ENCODE data around the gene SLC7A11. TPM values are rescaled to one million over a fixed set of nuclear protein-coding genes. Genes with fewer than 3 reads are reported as not detected.

Gene SLC7A11
- total and polyA plus RNA-seq, 7 donors, result 0.04 to 0.52 (median 0.13) TPM; not detected in 1

DNA sequence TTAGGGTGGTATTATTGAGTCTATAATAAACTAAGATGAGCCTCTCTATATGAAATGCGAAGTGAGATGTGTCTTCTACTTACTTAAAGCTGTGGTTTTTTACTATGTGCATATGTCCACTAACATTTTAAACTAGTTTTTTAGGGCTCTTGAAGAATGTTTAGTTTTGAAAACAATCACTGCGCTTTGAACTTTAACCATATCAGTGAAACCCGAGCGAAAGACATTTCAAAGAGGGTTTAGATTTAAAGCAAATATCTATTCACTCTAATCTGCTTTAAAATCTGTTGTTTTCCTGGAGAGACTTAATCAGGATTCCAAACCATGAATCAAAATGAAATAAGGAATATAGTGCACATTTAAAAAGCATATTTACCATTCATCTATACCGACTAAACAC is 24.8 kb upstream of the SLC7A11 start:
- Histone ChIP-seq H3K27ac (no peak overlapping the region), H3K4me3 (no peak overlapping the region), H3K27me3 (ENCODE audit: insufficient read depth in 3 of 3, low read length in 2 of 3) (no peaks in the 10 kb centered on the region), H3K36me3 (ENCODE audit: insufficient read depth in 1 of 2, low read depth in 1 of 2) (no peaks in the 10 kb centered on the region), H3K9me3 (no peaks in the 10 kb centered on the region), H3K4me1 (no peaks in the 10 kb centered on the region)
- TF ChIP-seq, protein P1, sequence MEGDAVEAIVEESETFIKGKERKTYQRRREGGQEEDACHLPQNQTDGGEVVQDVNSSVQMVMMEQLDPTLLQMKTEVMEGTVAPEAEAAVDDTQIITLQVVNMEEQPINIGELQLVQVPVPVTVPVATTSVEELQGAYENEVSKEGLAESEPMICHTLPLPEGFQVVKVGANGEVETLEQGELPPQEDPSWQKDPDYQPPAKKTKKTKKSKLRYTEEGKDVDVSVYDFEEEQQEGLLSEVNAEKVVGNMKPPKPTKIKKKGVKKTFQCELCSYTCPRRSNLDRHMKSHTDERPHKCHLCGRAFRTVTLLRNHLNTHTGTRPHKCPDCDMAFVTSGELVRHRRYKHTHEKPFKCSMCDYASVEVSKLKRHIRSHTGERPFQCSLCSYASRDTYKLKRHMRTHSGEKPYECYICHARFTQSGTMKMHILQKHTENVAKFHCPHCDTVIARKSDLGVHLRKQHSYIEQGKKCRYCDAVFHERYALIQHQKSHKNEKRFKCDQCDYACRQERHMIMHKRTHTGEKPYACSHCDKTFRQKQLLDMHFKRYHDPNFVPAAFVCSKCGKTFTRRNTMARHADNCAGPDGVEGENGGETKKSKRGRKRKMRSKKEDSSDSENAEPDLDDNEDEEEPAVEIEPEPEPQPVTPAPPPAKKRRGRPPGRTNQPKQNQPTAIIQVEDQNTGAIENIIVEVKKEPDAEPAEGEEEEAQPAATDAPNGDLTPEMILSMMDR (IDR thresholded peaks at IDR 0.05), result no peak
- no peak for ATAC-seq
- no peak for DNase-seq
- 92 to 97% (median 93%) methylated on average over 5 of the region's 5 CpGs for WGBS, 3 donors
- intact Hi-C loops (cut with DNase I), result no loop called here

DNA sequence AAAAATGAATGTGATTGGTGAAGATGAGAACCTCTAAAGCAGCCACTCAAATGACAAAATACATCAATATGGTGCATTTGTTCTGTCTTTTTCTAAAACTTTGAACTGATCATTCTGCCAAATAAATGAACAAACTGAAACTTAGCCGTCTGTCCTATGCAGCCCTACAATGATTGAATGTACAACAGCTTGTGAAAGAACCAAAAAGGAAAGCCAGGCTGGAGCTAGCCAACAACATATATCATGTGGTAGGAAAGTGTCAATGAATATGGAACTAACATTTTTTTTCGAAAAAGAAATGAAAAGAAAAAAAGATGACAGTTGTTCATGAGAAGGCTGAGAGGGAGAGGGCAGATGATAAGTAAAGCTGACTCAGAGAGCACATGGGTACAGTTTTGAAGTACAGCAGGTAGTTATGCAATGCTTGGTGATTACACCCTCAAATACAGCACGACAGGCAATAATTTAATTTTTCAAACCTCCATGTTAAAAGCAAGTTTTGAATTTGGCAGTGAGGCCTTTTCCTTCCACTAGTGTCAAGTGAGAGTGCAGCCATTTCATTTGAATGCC is 21.2 kb upstream of the SLC7A11 start:
- no peak for DNase-seq
- 42 to 50% (median 46%) methylated on average over 3 of the region's 3 CpGs for WGBS, 3 donors
- intact Hi-C loops (cut with DNase I), result no loop called here
- Histone ChIP-seq H3K27me3 (ENCODE audit: insufficient read depth in 3 of 3, low read length in 2 of 3) (no peaks in the 10 kb centered on the region), H3K9me3 (no peaks in the 10 kb centered on the region), H3K27ac (no peak overlapping the region), H3K4me3 (no peak overlapping the region), H3K36me3 (ENCODE audit: insufficient read depth in 1 of 2, low read depth in 1 of 2) (no peaks in the 10 kb centered on the region), H3K4me1 (no peaks in the 10 kb centered on the region)
- TF ChIP-seq, protein P1 (IDR thresholded peaks at IDR 0.05), result no peak
- ATAC-seq, result no peak

DNA sequence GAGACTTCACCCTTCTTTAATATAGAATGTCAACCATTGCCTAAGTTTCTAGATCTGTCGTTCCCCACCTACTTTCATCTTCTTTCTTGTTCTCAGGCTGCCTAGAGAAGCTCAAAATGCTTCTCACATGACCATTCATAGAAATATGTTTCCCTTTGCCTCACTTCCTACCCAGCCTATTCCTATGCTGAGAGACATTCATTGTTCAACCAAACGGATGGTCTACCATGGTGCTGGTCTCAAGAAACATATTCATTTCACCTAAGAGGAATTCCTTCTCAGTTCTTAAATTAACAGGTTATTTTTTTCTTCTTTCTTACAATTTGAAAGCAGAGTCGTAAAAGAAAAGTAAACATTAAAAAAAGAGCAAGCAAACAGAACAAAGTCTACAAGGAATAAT is 20.3 kb upstream of the SLC7A11 start:
- Histone ChIP-seq H3K27me3 (ENCODE audit: insufficient read depth in 3 of 3, low read length in 2 of 3) (no peaks in the 10 kb centered on the region), H3K27ac (no peak overlapping the region), H3K4me1 (no peaks in the 10 kb centered on the region), H3K9me3 (no peaks in the 10 kb centered on the region), H3K4me3 (no peak overlapping the region), H3K36me3 (ENCODE audit: insufficient read depth in 1 of 2, low read depth in 1 of 2) (no peaks in the 10 kb centered on the region)
- intact Hi-C loops (cut with DNase I), result no loop called here
- DNase-seq, result no peak
- TF ChIP-seq, protein P1 (IDR thresholded peaks at IDR 0.05), result no peak
- WGBS, 3 donors, result 72 to 90% (median 87%) methylated on average over 3 of the region's 3 CpGs
- ATAC-seq, result no peak

DNA sequence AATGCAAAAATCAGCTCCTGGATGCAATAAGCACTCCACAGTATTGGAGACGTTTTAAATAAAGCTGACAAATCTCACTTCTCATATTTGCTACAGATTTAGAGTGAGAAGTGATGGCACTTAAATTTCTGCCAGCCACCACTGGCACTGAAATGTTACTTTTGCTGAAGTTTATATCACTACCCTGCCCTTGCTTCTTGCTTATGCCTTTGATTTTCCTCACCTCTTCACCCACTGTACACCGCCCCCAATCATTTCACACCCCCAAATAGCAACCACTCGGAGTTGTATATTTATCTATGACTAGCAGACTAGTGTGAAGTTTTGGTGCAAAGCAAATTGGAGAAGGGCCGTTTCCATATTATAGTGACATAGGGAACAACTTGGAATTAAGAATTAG is 19.9 kb upstream of the SLC7A11 start:
- TF ChIP-seq, protein P1 (IDR thresholded peaks at IDR 0.05), result no peak
- ATAC-seq (no peak), DNase-seq (no peak)
- intact Hi-C loops (cut with DNase I), result no loop called here
- Histone ChIP-seq H3K4me1 (no peaks in the 10 kb centered on the region), H3K4me3 (no peak overlapping the region), H3K27ac (no peak overlapping the region), H3K9me3 (no peaks in the 10 kb centered on the region), H3K36me3 (ENCODE audit: insufficient read depth in 1 of 2, low read depth in 1 of 2) (no peaks in the 10 kb centered on the region), H3K27me3 (ENCODE audit: insufficient read depth in 3 of 3, low read length in 2 of 3) (no peaks in the 10 kb centered on the region)
- WGBS, 3 donors, result 72 to 77% (median 75%) methylated on average over 4 of the region's 4 CpGs

DNA sequence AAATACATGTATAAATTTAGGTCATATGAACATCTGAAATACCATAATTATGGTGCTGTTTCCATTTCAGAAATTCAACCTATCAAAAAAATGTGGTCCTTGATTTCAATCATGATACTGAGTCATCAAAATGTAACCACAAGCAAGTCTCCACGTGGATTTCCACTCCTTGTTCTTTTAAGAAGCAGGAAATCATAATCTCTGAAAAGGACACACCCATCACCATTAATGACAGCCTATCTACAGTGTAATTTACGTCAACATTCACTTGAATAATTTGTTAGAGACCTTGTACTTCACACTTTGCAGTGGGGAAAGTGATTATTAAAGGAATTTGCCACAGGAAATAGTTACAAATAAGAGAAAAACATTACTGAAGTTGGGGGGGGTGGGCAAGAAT is 17.7 kb upstream of the SLC7A11 start:
- no peaks in the 10 kb centered on the region for H3K27me3 ChIP-seq (ENCODE audit: insufficient read depth in 3 of 3, low read length in 2 of 3)
- intact Hi-C loops (cut with DNase I), result no loop called here
- no peak overlapping the region for H3K27ac ChIP-seq
- H3K36me3 ChIP-seq (ENCODE audit: insufficient read depth in 1 of 2, low read depth in 1 of 2), result no peaks in the 10 kb centered on the region
- TF ChIP-seq, protein P1 (IDR thresholded peaks at IDR 0.05), result no peak
- no peaks in the 10 kb centered on the region for H3K4me1 ChIP-seq
- H3K4me3 ChIP-seq, result no peak overlapping the region
- WGBS, 3 donors, result 44 to 46% (median 44%) methylated on average over 2 of the region's 2 CpGs
- DNase-seq (no peak), ATAC-seq (no peak)
- H3K9me3 ChIP-seq, result no peaks in the 10 kb centered on the region
